ENCODE data around the gene LRPPRC.

DNA sequence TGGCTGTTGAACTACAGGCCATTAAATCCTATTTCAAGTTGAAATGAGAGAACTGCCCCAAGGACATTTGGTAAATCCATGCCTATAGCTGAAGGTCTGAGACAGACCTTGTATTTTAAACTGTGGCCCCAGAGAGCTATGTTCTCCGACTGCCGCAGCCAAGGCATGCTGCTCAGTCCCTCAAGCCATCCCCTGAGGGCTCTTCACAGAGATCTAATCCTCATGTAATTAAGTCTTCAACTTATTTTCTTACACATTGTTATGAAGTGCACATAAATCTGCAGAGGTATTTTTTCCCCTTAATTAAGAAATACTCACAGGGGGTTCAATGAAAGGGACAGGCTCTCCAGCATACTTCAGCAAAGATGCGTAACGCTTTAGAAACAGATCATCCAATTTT is 106.4 kb downstream of the LRPPRC start:
- TF ChIP-seq FOS (IDR thresholded peaks at IDR 0.05; ENCODE audit: borderline replicate concordance, insufficient read depth, low read length) (no peak), CTCF (IDR thresholded peaks at IDR 0.05; ENCODE audit: extremely low read depth in 1 of 2, insufficient read depth in 1 of 2, low read depth in 1 of 2, low read length in 2 of 2) (no peak), GATA2 (IDR thresholded peaks at IDR 0.05; ENCODE audit: insufficient read depth, insufficient read length, low read depth, low read length) (no peak), POLR2AphosphoS5 (IDR thresholded peaks at IDR 0.05; ENCODE audit: insufficient read depth, low read depth, low read length) (no peak)
